SK-N-SH (cell line): ENCODE results near the gene BUB3.

Experiments used
- EP300 ChIP-seq, 2 experiments: IDR thresholded peaks; 2 replicates each; pipeline versions ENCODE4 v1.4.0 to v1.6.1; 2012; ENCODE audit warnings: borderline replicate concordance in 1 of 2, low read depth in 1 of 2, low read length in 1 of 2
- EZH2phosphoT487 ChIP-seq: fragments of 200-600 bp; sonication (generic); IDR thresholded peaks from 2 replicates; pipeline ENCODE4 v1.6.1; 2017; ENCODE audit warnings: low read depth, mixed run types, mild to moderate bottlenecking, antibody characterized with exemption, moderate library complexity, borderline replicate concordance
- FOXJ3 ChIP-seq: sonication (generic); formaldehyde crosslinking; IDR thresholded peaks from 2 replicates; pipeline ENCODE4 v1.5.1; 2020; ENCODE audit warnings: mild to moderate bottlenecking, missing genetic modification reagents
- NFIC ChIP-seq: IDR thresholded peaks from 2 replicates; pipeline ENCODE4 v1.4.0; 2012; ENCODE audit warnings: borderline replicate concordance
- POLR2AphosphoS5 ChIP-seq: IDR thresholded peaks from 2 replicates; pipeline ENCODE4 v1.6.1; 2012; ENCODE audit warnings: low read depth, low read length
- SMC3 ChIP-seq: IDR thresholded peaks from 2 replicates; pipeline ENCODE4 v1.6.1; 2012; ENCODE audit warnings: low read depth, low read length, improper control_type of control experiment
- TF ChIP-seq, protein P1 (sequence below): fragments of 200-600 bp; sonication (generic); IDR thresholded peaks from 2 replicates; pipeline ENCODE4 v1.6.1; 2017; ENCODE audit warnings: antibody characterized with exemption, mild to moderate bottlenecking, moderate library complexity
- TF ChIP-seq, protein P2 (sequence below): IDR thresholded peaks from 2 replicates; pipeline ENCODE4 v1.6.1; 2012; ENCODE audit warnings: mild to moderate bottlenecking, low read depth, low read length, moderate library complexity

DNA sequence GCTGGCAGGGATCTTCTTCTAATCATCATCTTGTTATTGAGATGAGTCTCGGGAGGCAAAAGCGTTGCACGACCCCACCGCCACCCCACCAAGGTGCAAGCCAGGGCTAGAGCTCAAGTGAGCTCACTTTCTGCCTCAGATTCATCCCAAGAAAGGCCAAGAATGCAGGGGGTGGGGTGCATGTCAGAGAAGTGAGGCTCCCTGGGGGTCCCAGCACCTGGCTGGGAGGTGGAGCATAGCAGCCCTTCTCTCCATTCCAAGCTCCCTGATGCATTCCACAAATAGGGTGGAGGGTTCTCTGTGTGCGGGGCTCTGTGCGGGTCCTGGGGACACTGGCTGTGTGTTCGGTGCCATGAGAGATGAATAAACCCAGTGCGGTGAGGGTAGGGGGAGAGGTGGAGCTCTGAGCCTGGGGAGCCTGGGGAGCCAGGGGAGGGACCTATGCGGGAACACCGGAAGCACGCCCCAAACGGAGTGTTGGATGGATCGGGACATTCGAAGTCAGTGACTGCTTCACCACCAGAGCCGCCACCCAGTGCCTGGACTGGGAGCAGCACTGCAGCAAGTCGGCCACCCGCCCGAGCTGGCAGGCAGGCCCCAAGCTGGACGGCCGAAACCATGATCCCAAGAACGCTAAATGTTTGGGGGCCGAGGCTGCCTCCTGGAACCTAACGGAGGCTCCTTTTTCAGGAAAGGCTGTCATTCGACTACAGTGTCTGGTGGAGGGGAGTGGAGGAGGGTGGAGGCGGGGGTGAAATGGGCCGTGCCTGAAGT is 36.4 kb upstream of the BUB3 start:
- TF ChIP-seq SMC3 = no peak
- TF ChIP-seq, protein P1, sequence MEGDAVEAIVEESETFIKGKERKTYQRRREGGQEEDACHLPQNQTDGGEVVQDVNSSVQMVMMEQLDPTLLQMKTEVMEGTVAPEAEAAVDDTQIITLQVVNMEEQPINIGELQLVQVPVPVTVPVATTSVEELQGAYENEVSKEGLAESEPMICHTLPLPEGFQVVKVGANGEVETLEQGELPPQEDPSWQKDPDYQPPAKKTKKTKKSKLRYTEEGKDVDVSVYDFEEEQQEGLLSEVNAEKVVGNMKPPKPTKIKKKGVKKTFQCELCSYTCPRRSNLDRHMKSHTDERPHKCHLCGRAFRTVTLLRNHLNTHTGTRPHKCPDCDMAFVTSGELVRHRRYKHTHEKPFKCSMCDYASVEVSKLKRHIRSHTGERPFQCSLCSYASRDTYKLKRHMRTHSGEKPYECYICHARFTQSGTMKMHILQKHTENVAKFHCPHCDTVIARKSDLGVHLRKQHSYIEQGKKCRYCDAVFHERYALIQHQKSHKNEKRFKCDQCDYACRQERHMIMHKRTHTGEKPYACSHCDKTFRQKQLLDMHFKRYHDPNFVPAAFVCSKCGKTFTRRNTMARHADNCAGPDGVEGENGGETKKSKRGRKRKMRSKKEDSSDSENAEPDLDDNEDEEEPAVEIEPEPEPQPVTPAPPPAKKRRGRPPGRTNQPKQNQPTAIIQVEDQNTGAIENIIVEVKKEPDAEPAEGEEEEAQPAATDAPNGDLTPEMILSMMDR = no peak
- TF ChIP-seq FOXJ3 (CRISPR knock-in tag) = no peak
- TF ChIP-seq EP300 (IDR thresholded peaks at IDR 0.05; ENCODE audit: borderline replicate concordance in 1 of 2, low read depth in 1 of 2, low read length in 1 of 2) = no peak
- no peak for TF ChIP-seq POLR2AphosphoS5
- TF ChIP-seq NFIC = no peak
- no peak for TF ChIP-seq EZH2phosphoT487
- TF ChIP-seq, protein P2, sequence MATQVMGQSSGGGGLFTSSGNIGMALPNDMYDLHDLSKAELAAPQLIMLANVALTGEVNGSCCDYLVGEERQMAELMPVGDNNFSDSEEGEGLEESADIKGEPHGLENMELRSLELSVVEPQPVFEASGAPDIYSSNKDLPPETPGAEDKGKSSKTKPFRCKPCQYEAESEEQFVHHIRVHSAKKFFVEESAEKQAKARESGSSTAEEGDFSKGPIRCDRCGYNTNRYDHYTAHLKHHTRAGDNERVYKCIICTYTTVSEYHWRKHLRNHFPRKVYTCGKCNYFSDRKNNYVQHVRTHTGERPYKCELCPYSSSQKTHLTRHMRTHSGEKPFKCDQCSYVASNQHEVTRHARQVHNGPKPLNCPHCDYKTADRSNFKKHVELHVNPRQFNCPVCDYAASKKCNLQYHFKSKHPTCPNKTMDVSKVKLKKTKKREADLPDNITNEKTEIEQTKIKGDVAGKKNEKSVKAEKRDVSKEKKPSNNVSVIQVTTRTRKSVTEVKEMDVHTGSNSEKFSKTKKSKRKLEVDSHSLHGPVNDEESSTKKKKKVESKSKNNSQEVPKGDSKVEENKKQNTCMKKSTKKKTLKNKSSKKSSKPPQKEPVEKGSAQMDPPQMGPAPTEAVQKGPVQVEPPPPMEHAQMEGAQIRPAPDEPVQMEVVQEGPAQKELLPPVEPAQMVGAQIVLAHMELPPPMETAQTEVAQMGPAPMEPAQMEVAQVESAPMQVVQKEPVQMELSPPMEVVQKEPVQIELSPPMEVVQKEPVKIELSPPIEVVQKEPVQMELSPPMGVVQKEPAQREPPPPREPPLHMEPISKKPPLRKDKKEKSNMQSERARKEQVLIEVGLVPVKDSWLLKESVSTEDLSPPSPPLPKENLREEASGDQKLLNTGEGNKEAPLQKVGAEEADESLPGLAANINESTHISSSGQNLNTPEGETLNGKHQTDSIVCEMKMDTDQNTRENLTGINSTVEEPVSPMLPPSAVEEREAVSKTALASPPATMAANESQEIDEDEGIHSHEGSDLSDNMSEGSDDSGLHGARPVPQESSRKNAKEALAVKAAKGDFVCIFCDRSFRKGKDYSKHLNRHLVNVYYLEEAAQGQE = no peak
